HepG2 (cell line): ENCODE measurements around the gene C19orf33. TPM values are rescaled to one million over a fixed set of nuclear protein-coding genes. Genes with fewer than 3 reads are reported as not detected.

Source experiments
- AGO2 ChIP-seq: fragments of 200-400 bp; formaldehyde crosslinking; optimal IDR thresholded peaks from 2 replicates; pipeline ENCODE3; 2017; ENCODE audit warnings: mild to moderate bottlenecking, low read depth, low read length, moderate library complexity
- ARHGAP35 ChIP-seq: sonication (generic); formaldehyde crosslinking; IDR thresholded peaks from 2 replicates; pipeline ENCODE4 v1.9.0; 2022; ENCODE audit warnings: mild to moderate bottlenecking, inconsistent platforms, moderate library complexity, missing genetic modification reagents, borderline replicate concordance
- DRAP1 ChIP-seq: IDR thresholded peaks from 2 replicates; pipeline ENCODE4 v1.6.1; 2016; ENCODE audit warnings: missing genetic modification reagents, missing compliant biosample characterization
- EZH2 ChIP-seq: conservative IDR thresholded peaks from 2 replicates; pipeline ENCODE4 v1.6.1; 2012; ENCODE audit warnings: mild to moderate bottlenecking, low read depth, low read length, moderate library complexity
- HHEX ChIP-seq: IDR thresholded peaks from 2 replicates; pipeline ENCODE4 v1.6.1; 2016; ENCODE audit warnings: control low read depth
- HMG20B ChIP-seq: conservative IDR thresholded peaks from 2 replicates; pipeline ENCODE4 v1.6.1; 2016; ENCODE audit warnings: missing genetic modification reagents, missing compliant biosample characterization
- HNF4A ChIP-seq: sonication (generic); formaldehyde crosslinking; IDR thresholded peaks from 2 replicates; pipeline ENCODE4 v1.4.0; 2020; ENCODE audit warnings: missing genetic modification reagents
- HOXD1 ChIP-seq: sonication (generic); formaldehyde crosslinking; IDR thresholded peaks from 2 replicates; pipeline ENCODE4 v1.5.0; 2020; ENCODE audit warnings: missing genetic modification reagents
- IRF9 ChIP-seq: sonication (generic); formaldehyde crosslinking; IDR thresholded peaks from 2 replicates; pipeline ENCODE4 v1.8.0; 2022; ENCODE audit warnings: missing genetic modification reagents, mild to moderate bottlenecking, borderline replicate concordance
- JUND ChIP-seq: sonication (generic); formaldehyde crosslinking; IDR thresholded peaks from 2 replicates; pipeline ENCODE4 v1.8.0; 2022; ENCODE audit warnings: mild to moderate bottlenecking, missing genetic modification reagents
- KDM2A ChIP-seq: sonication (generic); formaldehyde crosslinking; IDR thresholded peaks from 2 replicates; pipeline ENCODE4 v1.4.0; 2020; ENCODE audit warnings: low read depth, missing genetic modification reagents, borderline replicate concordance
- KDM3A ChIP-seq: IDR thresholded peaks from 2 replicates; pipeline ENCODE4 v1.6.1; 2018; ENCODE audit warnings: low read depth, missing compliant biosample characterization
- NONO ChIP-seq, 2 experiments: fragments of 450-650 bp in 1 of 2; sonication (generic) in 1 of 2; formaldehyde crosslinking in 1 of 2; IDR thresholded peaks in 1 of 2; conservative IDR thresholded peaks in 1 of 2; 2 replicates each; pipeline versions ENCODE4 v1.6.1 to v1.8.0; 2017 to 2022; ENCODE audit warnings: mild to moderate bottlenecking in 1 of 2, missing genetic modification reagents in 1 of 2, moderate library complexity in 1 of 2
- NR1H2 ChIP-seq: sonication (generic); formaldehyde crosslinking; IDR thresholded peaks from 2 replicates; pipeline ENCODE4 v1.8.1; 2022; ENCODE audit warnings: low read depth, missing genetic modification reagents, borderline replicate concordance
- NR2C2 ChIP-seq: sonication (generic); formaldehyde crosslinking; IDR thresholded peaks from 2 replicates; pipeline ENCODE4 v1.4.0; 2020; ENCODE audit warnings: missing genetic modification reagents, mild to moderate bottlenecking, moderate library complexity, borderline replicate concordance
- PCBP1 ChIP-seq: fragments of 200-400 bp; formaldehyde crosslinking; IDR thresholded peaks from 2 replicates; pipeline ENCODE4 v1.6.1; 2017; ENCODE audit warnings: mild to moderate bottlenecking, low read depth, low read length, borderline replicate concordance
- PRMT3 ChIP-seq: sonication (generic); formaldehyde crosslinking; IDR thresholded peaks from 2 replicates; pipeline ENCODE4 v1.8.1; 2022; ENCODE audit warnings: low read depth, mild to moderate bottlenecking, moderate library complexity, missing genetic modification reagents, borderline replicate concordance
- RAD51 ChIP-seq: fragments of 450-650 bp; IDR thresholded peaks from 2 replicates; pipeline ENCODE4 v1.6.1; 2016; ENCODE audit warnings: borderline replicate concordance
- RFXANK ChIP-seq: IDR thresholded peaks from 2 replicates; pipeline ENCODE4 v1.6.1; 2016
- THRA ChIP-seq: sonication (generic); formaldehyde crosslinking; IDR thresholded peaks from 2 replicates; pipeline ENCODE4 v1.4.0; 2020; ENCODE audit warnings: missing genetic modification reagents, borderline replicate concordance
- ZFP91 ChIP-seq: sonication (generic); formaldehyde crosslinking; IDR thresholded peaks from 2 replicates; pipeline ENCODE4 v1.9.0; 2022; ENCODE audit warnings: missing genetic modification reagents, mild to moderate bottlenecking, borderline replicate concordance
- ZMAT5 ChIP-seq: sonication (generic); formaldehyde crosslinking; IDR thresholded peaks from 2 replicates; pipeline ENCODE4 v1.5.0; 2020; ENCODE audit warnings: mild to moderate bottlenecking, low read depth, missing genetic modification reagents, borderline replicate concordance
- ZNF30 ChIP-seq: sonication (generic); formaldehyde crosslinking; IDR thresholded peaks from 2 replicates; pipeline ENCODE4 v1.5.0; 2020; ENCODE audit warnings: mild to moderate bottlenecking, missing genetic modification reagents
- ZNF317 ChIP-seq: sonication (generic); formaldehyde crosslinking; IDR thresholded peaks from 2 replicates; pipeline ENCODE4 v1.5.0; 2020; ENCODE audit warnings: mild to moderate bottlenecking, missing genetic modification reagents
- ZNF441 ChIP-seq: sonication (generic); formaldehyde crosslinking; IDR thresholded peaks from 2 replicates; pipeline ENCODE4 v1.7.0; 2021; ENCODE audit warnings: missing genetic modification reagents, borderline replicate concordance
- ZNF605 ChIP-seq: sonication (generic); formaldehyde crosslinking; IDR thresholded peaks from 2 replicates; pipeline ENCODE4 v1.8.0; 2022; ENCODE audit warnings: mild to moderate bottlenecking, missing genetic modification reagents
- ZNF841 ChIP-seq: sonication (generic); formaldehyde crosslinking; IDR thresholded peaks from 2 replicates; pipeline ENCODE4 v1.8.1; 2023; ENCODE audit warnings: missing genetic modification reagents, borderline replicate concordance
- polyA plus RNA-seq, 8 experiments: library from polyadenylated mRNA; depleted of rRNA in 3 of 8; stranded (reverse) in 7 of 8; unstranded in 1 of 8; fragments of >200 nt; fragmentation: Illumina TruSeq in 4 of 8; extraction: Trizol in 4 of 8; gene quantifications; 2 replicates each; pipeline versions ENCODE4 v1.2.1 to v1.2.3, GENCODE V29; 2011 to 2016; ENCODE audit warnings: low read depth in 4 of 8, missing spikeins in 1 of 8, mixed read lengths in 1 of 8; ENCODE audit not compliant: insufficient read depth in 1 of 8
- total RNA-seq, 5 experiments: library from RNA; depleted of rRNA; stranded (reverse); fragments of >200 nt; fragmentation: Illumina TruSeq; extraction: Trizol; gene quantifications; 2 replicates each; pipeline ENCODE4 v1.2.3, GENCODE V29; 2016; ENCODE audit warnings: low read depth in 1 of 5

C19orf33 gene
- total and polyA plus RNA-seq, 2 of the 13 experiments (the other 11 are each of a cell fraction or from before 2014, with no cell fraction given), result 2.5 to 3.3 TPM

GRCh38 chr19:38304352-38304865 is 358 bp downstream of the C19orf33 start (continued):
- TF ChIP-seq AGO2, result peak; percentile 54
- 0 out of 2 replicates have a peak, but pooled peaks have one; percentile 9 for TF ChIP-seq ZFP91 (CRISPR knock-in tag)
- no peak for TF ChIP-seq DRAP1 (CRISPR knock-in tag)
- no peak for TF ChIP-seq HOXD1 (CRISPR knock-in tag)
- no peak for TF ChIP-seq JUND (CRISPR knock-in tag)
- TF ChIP-seq ZNF605 (CRISPR knock-in tag), result no peak
- no peak for TF ChIP-seq HMG20B (CRISPR knock-in tag)
- TF ChIP-seq PRMT3, result no peak
- TF ChIP-seq RAD51, result no peak
- TF ChIP-seq ARHGAP35, result no peak
- TF ChIP-seq RFXANK (CRISPR knock-in tag), result no peak
- peak; percentile 42; the same call in 1 of the 2 replicates for TF ChIP-seq KDM2A (CRISPR knock-in tag)
- TF ChIP-seq HHEX (CRISPR knock-in tag), result no peak
- TF ChIP-seq PCBP1, result peak; percentile 21; the same call in 1 of the 2 replicates
- peak; percentile 28; the same call in 1 of the 2 replicates for TF ChIP-seq NR2C2 (CRISPR knock-in tag)
- TF ChIP-seq THRA, result no peak
- TF ChIP-seq ZNF317, result no peak
- TF ChIP-seq ZNF841 (CRISPR knock-in tag), result no peak
- no peak for TF ChIP-seq ZNF30 (CRISPR knock-in tag)
- TF ChIP-seq EZH2, result no peak
- TF ChIP-seq NONO (IDR thresholded peaks at IDR 0.05), result no peak
- TF ChIP-seq NONO (CRISPR knock-in tag; conservative IDR thresholded peaks at IDR 0.05), result peak; percentile 32; the same call in 1 of the 2 replicates
- TF ChIP-seq NR1H2 (CRISPR knock-in tag), result no peak
- no peak for TF ChIP-seq ZMAT5 (CRISPR knock-in tag)
- peak; percentile 77 for TF ChIP-seq HNF4A (CRISPR knock-in tag)
- no peak for TF ChIP-seq IRF9 (CRISPR knock-in tag)
- TF ChIP-seq KDM3A (CRISPR knock-in tag), result no peak
- TF ChIP-seq ZNF441, result no peak
